SK-N-SH (cell line): ENCODE data around the gene TMEM140.

Experiments
- MEF2A ChIP-seq: IDR thresholded peaks from 2 replicates; pipeline ENCODE4 v1.4.0; 2012; ENCODE audit warnings: low read depth, borderline replicate concordance
- NRF1 ChIP-seq: IDR thresholded peaks from 2 replicates; pipeline ENCODE4 v1.6.1; 2012; ENCODE audit warnings: low read depth, mild to moderate bottlenecking, low read length

- TF ChIP-seq NRF1 (no peak), MEF2A (no peak)
Observed at GRCh38 chr7:135193615-135194081, 45.8 kb downstream of the TMEM140 start.
